Activated CD4-positive, alpha-beta T cell treated with anti-CD3 and anti-CD28 coated beads, Interleukin-2, amount 50 U/mL, for 24 hours (primary cell): ENCODE measurements around the gene TMCO1.
A peak's percentile ranks its signal among the peaks of the same experiment; 100 is the strongest.
"Not testable (repeated sequence)": the region's sequence is repeated elsewhere in the genome, so short reads cannot be mapped to it uniquely, and the experiment has no call there.

Experiments
- DNase-seq, 2 donors: peaks; one replicate each; pipeline ENCODE4 v3.0.0-alpha.2; 2020; ENCODE audit warnings: low read depth in 1 of 2, low spot score in 1 of 2

The TMCO1 gene

DNA sequence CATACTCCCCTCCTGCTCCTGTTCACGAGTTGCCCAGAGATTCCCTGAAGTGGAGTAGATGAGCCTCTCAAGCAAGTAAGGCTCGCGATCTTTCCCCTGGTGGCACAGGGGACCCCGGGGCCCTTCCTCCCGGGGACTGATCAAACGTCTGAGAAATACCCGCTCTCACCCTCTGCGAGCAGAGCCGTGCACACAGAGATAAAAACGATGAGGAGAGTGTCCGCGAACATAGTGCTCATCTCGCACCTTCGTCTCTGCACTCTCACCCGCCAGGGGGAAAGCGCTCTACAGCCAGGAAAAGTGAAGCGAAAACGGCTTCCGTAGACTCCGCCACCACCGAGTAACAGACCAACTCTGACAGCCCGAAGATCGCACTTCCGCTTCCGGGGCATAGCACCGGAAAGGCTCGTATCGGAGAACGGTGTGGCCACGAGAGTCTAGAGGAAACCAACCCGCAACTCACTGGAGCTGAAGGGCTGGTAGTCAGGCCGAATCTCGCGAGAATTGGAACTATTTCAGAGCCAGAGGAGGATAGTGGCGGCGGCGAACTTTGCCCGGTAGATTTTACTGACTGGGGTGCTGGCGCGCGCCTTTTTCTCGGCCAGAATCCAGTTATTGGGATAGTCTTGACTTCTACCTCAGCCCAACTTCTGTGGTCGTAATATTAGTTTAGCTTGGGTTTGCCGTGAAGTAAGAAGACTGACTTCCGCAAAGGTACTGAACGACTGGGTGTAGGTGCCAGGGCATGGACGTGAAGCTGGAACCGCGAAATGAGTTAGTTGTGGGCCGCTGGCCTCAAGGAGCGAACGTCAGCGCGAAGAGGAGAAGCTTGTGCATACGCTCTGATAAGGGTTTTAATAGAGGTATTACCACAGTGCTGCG, at the start of gene TMCO1:
Gene TMCO1 (minus strand): TSS at position 356 of the 882 bp plus-strand sequence. CDS start 117 bp downstream, at position 239.
- DNase-seq: peak; percentile 78 to 94

GRCh38 chr1:165816826-165817497, 48.3 kb upstream of the TMCO1 start:
- no peak for DNase-seq

DNA sequence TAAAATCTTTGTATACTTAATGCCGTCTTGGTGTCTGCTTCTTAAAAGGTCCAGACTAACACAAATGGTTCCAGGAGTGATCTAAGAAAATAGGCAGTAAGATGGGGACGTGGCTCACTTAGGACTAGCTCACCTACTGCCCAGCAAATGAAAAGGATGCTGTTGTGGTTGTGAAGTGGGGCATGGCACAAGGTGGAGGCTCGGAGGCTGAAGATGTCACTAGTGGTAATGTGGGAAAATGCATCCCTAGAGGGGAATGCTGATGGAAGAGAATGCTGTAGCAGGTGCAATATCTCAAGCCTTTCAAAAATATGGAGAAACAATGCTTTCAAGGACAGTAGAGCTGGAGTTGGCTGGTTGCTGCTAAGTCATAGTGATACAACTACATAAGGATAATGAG, 47.5 kb upstream of the TMCO1 start:
- no peak for DNase-seq

GRCh38 chr1:165815725-165816124, 47.1 kb upstream of the TMCO1 start:
- DNase-seq: no peak

DNA sequence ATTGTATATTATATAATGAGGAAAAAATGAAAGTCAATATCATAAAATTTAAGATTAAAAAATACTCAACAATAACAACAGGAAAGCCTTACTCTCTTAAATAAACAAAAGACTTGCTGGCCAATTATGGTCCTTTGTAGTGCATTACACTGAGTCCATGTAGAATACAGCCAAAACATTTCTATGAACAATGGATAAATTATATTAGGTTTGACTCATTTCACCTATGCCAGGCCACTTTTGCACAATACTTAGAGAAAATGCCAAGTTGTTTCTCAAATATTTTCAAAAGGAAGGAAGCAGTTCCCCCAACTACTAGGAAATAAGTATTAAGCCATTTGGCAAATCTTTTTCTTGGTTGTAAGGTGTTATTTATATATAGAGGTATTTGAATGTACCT, 38.9 kb upstream of the TMCO1 start:
- DNase-seq: no peak

- not testable (repeated sequence) for DNase-seq
Observed at GRCh38 chr1:165804513-165804912, 35.8 kb upstream of the TMCO1 start.

GRCh38 chr1:165799387-165799786, 30.7 kb upstream of the TMCO1 start:
- no peak for DNase-seq

DNA sequence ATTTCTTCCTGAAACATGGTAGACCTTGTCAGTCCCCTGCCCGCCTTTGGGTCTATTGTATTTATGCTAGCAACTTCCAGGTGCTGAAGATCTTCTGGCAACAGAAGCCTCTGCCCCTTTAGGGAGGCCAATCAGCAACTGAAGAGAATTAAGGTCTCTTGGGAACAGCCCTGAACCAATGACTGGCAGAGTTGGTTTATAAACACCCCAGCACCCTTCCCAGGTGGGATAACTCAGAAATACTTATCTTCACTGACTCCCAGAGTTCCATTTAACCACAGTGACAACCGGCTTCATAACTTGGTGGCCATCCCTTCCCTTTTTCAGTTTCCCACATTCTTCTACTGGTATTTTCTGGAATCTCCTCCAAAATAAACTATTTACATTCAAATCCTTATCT, 27.2 kb upstream of the TMCO1 start:
- no peak for DNase-seq

DNA sequence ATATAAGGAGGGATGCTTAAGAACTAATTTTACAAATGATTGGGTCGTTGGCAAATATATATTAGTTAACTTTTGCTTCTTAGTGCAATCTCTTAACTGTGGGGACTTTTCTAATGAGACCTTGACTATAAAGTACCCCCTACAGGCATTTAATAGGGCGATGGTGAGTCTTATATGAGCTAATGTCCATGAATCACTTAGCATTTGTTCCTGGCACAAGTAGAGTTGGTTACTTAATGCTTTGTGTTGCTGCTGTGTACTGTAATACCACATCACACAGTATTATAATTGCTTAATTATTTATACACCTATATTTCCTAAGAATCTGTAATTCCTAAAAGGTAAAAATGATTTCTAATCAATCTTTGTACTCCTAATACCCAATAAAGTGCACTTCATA, 25.3 kb upstream of the TMCO1 start:
- DNase-seq: no peak

DNA sequence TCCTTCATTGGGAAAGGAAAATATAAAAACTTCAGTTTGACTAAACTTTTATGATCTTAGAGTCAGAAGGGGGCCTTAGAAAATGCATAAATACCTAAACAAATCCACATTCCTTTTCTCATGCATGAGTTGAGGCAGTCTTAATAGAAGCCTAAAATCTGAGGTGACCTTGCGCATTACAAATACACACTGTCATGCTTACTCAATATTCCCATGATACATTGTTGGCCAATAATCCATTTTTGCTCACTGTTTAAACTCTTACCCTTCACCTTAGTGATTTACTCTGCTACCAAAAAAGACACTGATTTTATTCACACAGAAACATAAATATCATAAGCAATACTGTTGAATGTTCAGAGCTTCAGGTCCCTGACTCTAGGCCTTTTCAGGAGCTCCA, 19.1 kb upstream of the TMCO1 start:
- no peak for DNase-seq

DNA sequence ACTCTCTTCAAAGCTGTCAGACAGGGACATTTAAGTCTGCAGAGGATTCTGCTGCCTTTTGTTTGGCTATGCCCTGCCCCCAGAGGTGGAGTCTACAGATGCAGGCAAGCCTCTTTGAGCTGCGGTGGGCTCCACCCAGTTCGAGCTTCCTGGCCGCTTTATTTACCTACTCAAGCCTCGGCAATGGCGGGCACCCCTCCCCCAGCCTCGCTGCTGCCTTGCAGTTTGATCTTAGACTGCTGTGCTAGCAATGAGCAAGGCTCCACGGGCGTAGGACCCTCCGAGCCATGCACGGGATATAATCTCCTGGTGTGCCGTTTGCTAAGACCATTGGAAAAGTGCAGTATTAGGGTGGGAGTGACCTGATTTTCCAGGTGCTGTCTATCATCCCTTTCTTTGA, 14.9 kb upstream of the TMCO1 start:
- DNase-seq: not testable (repeated sequence)

DNA sequence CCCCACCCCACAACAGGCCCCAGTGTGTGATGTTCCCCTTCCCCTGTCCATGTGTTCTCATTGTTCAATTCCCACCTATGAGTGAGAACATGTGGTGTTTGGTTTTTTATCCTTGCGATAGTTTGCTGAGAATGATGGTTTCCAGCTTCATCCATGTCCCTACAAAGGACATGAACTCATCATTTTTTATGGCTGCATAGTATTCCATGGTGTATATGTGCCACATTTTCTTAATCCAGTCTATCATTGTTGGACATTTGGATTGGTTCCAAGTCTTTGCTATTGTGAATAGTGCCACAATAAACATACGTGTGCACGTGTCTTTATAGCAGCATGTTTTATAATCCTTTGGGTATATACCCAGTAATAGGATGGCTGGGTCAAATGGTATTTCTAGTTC, 9.5 kb upstream of the TMCO1 start:
- DNase-seq: not testable (repeated sequence)

DNA sequence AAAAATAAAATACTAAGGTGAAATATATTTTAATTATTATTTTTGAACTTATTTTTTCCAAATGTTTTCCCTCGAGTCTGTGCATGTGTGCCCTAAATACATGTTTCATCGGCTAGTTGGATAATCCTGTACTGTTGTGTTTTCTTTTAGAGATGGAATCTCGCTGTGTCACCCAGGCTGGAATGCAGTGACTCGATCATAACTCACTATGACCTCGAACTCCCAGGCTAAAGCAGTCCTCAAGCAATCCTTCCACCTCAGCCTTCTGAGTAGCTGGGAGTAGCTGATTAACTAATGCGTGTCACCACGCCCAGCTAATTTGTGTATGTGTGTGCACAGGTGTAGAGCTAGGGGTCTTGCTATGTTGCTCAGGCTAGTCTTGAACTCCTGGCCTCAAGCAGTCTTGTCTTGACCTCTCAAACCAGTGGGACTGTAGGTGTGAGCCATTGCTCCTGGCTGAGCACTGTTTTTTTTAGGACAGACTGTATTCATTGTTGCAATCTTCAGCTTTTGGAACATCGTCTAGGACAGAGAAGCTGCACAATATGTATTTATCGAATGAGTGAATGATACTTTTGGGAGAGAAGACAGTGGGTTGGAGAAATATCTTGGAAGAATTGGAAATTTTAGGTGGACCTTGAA, 4.8 kb upstream of the TMCO1 start:
- DNase-seq: no peak

DNA sequence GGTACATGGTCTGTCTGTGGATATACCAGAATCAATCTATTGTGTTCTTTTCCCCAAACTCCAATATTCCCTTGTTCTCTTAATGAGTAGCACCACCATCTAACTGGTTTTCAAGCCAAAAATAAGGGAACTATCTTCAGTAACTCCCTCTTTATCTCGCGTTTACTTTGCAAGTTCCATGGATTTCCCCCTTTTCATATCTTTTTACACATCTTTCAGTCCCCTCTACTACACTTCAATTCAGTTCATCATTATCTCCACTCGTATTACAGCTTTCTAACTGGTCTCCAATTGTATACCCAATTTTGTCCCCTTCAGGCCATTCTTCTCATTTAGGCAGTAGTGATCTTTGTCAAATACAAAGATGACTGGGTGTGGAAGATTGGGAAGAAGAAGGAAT, 4.1 kb upstream of the TMCO1 start:
- no peak for DNase-seq

DNA sequence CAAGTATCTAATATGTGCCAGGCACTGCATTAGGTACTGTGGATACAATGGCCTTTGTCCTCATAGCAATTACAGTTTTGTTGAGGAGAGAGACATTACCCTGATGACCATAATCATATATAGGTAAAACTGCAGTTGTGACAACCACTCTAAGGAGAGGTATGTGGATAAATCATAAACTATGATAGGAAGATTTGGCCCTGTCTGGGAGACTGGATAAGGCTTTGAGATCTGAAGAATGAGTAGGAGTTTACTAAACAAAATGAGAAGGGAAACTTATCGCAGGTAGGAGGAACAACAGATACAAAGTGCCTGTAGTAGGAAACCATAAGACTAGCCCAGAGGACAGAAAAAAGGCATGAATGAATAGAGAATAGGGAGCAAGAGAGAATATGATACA, 4.4 kb downstream of the TMCO1 start:
- DNase-seq: no peak

- no peak for DNase-seq
Observed at GRCh38 chr1:165763442-165763841, 5.2 kb downstream of the TMCO1 start.

GRCh38 chr1:165762725-165763124, 5.9 kb downstream of the TMCO1 start:
- DNase-seq: no peak

GRCh38 chr1:165759095-165759494, 9.6 kb downstream of the TMCO1 start:
- no peak for DNase-seq

- no peak for DNase-seq
Observed at GRCh38 chr1:165755393-165756010, 13.2 kb downstream of the TMCO1 start.

- no peak for DNase-seq
Observed at GRCh38 chr1:165753934-165754333, 14.7 kb downstream of the TMCO1 start.

DNA sequence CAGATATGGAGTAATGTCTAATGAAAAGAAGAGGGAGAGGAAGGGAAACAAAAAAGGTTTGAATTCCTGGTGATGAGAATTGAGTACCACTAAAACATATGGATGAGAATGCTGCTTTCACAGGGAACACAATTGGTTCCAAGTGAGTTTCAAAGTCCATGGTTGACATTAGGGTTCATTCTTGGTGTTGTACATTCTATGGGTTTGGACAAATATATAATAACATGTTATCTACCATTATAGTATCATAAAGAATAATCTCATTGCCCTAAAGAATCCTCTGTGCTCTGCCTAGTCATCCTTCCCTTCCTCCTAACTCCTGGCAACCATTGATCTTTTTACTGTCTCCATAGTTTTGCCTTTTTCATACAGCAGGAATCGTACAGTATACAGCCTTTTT, 20.1 kb downstream of the TMCO1 start:
- no peak for DNase-seq
